Body of pancreas (tissue), 4 donors: ENCODE measurements around the gene LSP1. TPM values are rescaled to one million over a fixed set of nuclear protein-coding genes. Genes with fewer than 3 reads are reported as not detected.
A peak's percentile ranks its signal among the peaks of the same experiment; 100 is the strongest.

Source experiments
- ATAC-seq: fragments of 150-250 bp; one replicate; pipeline ENCODE4 v1.9.1; 2016
- DNase-seq, 4 donors: peaks; one replicate each; pipeline ENCODE4 v3.0.0-alpha.2; 2019
- H3K27ac ChIP-seq, 4 donors: fragments of 200-600 bp; sonication (generic); 1 replicate in 3 of 4; 2 replicates in 1 of 4; pipeline versions ENCODE4 v1.5.1 to v1.6.1; 2016 to 2019; ENCODE audit warnings: mild to moderate bottlenecking in 1 of 4, mixed read lengths in 1 of 4, moderate library complexity in 1 of 4
- H3K27me3 ChIP-seq, 2 donors: fragments of 200-600 bp; sonication (generic); one replicate each; pipeline ENCODE4 v1.6.0; 2016; ENCODE audit warnings: mild to moderate bottlenecking in 1 of 2
- H3K36me3 ChIP-seq, 2 donors: fragments of 200-600 bp; sonication (generic); replicated peaks in 1 of 2; 2 replicates each; pipeline ENCODE4 v1.5.1; 2016; ENCODE audit warnings: low read depth in 2 of 2; ENCODE audit not compliant: insufficient read depth in 1 of 2
- H3K4me1 ChIP-seq: fragments of 200-600 bp; sonication (generic); one replicate; pipeline ENCODE4 v1.6.0; 2016
- H3K4me3 ChIP-seq, 2 donors: fragments of 200-600 bp; sonication (generic); 1 replicate in 1 of 2; 2 replicates in 1 of 2; pipeline ENCODE4 v1.5.1; 2016 to 2019
- H3K9me3 ChIP-seq, 3 donors: fragments of 200-600 bp; sonication (generic); 1 replicate in 2 of 3; 2 replicates in 1 of 3; pipeline ENCODE4 v1.5.1; 2016
- POLR2A ChIP-seq, 3 donors: fragments of 450-650 bp; IDR thresholded peaks; one replicate each; pipeline ENCODE4 v1.6.1; 2016; ENCODE audit warnings: antibody characterized with exemption in 3 of 3, mild to moderate bottlenecking in 2 of 3
- WGBS, 2 donors: methylation state at CpG; one replicate each; pipeline ENCODE4 v1.1.5; 2017; 5-methylcytosine and 5-hydroxymethylcytosine counted together
- intact Hi-C: fragments of 100-400 bp; cut with DNase I; formaldehyde crosslinking; loops from one replicate; pipeline ENCODE4 v1.15.1; 2023
- total RNA-seq, 2 donors: library from RNA; depleted of rRNA; stranded (reverse); fragments of >200 nt; gene quantifications; one replicate each; pipeline ENCODE4 v1.1.0, GENCODE V29; 2016
- TF ChIP-seq, protein P1 (sequence below), 7 experiments: fragments of 450-650 bp in 4 of 7; fragments of 200-600 bp in 3 of 7; sonication (generic) in 3 of 7; IDR thresholded peaks; one replicate each; pipeline ENCODE4 v1.5.1; 2016 to 2019; ENCODE audit warnings: antibody characterized with exemption in 7 of 7

Gene LSP1
- total RNA-seq, 2 donors from 2014 or later, result 9.9 to 11.5 TPM

DNA sequence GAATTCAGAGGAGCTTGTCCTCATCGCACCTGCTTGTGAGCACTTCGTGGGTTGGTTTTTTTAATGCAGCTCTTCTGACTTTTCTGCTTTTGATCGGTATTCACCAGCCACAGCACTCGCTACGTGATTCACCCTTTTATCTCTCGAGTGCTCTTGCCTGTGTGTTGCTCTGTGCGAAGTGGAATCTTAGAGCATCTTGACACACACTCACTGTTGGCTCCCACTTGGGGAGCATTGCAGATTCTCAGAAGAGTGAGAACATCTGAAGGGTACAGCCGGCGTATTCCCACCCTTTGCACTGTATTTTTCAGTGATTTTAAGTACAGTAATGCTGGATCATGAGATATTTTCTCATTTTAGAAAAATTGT is 77.6 kb downstream of the LSP1 start:
- H3K9me3 ChIP-seq, result no peaks in the 10 kb centered on the region
- H3K36me3 ChIP-seq, result no peaks in the 10 kb centered on the region
- no peak for ATAC-seq
- H3K4me1 ChIP-seq, result no peaks in the 10 kb centered on the region
- TF ChIP-seq POLR2A (IDR thresholded peaks at IDR 0.05), result no peak
- TF ChIP-seq, protein P1, sequence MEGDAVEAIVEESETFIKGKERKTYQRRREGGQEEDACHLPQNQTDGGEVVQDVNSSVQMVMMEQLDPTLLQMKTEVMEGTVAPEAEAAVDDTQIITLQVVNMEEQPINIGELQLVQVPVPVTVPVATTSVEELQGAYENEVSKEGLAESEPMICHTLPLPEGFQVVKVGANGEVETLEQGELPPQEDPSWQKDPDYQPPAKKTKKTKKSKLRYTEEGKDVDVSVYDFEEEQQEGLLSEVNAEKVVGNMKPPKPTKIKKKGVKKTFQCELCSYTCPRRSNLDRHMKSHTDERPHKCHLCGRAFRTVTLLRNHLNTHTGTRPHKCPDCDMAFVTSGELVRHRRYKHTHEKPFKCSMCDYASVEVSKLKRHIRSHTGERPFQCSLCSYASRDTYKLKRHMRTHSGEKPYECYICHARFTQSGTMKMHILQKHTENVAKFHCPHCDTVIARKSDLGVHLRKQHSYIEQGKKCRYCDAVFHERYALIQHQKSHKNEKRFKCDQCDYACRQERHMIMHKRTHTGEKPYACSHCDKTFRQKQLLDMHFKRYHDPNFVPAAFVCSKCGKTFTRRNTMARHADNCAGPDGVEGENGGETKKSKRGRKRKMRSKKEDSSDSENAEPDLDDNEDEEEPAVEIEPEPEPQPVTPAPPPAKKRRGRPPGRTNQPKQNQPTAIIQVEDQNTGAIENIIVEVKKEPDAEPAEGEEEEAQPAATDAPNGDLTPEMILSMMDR (IDR thresholded peaks at IDR 0.05), result no peak
- H3K27me3 ChIP-seq, result no peaks in the 10 kb centered on the region
- WGBS, 2 donors, result 80% methylated on average over 9 of the region's 9 CpGs
- H3K4me3 ChIP-seq, result no peak overlapping the region
- intact Hi-C loops, result no loop called here
- peak in 1 of 4 donors; percentile 7 for DNase-seq
- H3K27ac ChIP-seq, result no peak overlapping the region

DNA sequence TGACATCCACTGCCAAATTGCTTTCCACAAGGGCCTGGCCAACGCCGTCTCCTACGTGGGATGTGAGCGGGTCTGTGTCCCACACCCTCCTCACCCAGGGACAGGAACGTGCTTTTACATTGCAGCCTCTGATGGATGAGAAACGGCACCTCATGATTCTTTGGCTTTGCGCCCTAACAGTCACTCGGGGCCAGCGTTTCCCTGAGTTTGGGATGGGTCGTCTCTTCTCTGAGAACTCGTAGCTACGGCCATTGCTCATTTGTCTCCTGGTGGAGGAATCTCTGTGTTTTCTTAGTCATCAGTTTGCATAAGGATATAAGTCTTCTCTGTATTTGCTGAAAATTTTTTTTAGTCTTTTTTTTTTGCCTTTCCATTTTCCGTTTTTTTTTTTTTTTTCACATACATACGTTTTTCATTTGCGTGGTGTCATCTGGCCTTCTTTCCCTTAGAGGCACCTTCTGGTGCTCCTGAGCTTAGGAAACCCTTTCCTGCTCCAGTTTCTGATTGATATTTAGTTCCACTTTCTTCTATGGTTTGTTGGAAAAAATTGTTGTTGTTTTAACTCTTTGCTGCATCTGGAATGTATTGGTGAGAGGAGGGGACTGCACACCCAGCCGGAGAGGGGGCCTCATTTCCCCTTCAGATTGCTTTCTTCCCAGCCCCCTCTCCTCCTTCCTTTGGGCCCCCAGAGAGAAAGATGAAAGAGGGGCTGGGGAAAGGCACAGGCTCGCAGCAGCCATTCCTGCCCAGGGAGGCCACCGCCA is 78.6 kb downstream of the LSP1 start:
- DNase-seq (peak in 2 of 4 donors; percentile 17 to 23), ATAC-seq (no peak)
- TF ChIP-seq, protein P1 (IDR thresholded peaks at IDR 0.05), result no peak
- TF ChIP-seq POLR2A (IDR thresholded peaks at IDR 0.05), result no peak
- H3K27ac ChIP-seq, result no peak overlapping the region
- WGBS, 2 donors, result 45 to 56% methylated on average over 18 of the region's 18 CpGs
- H3K9me3 ChIP-seq, result no peaks in the 10 kb centered on the region
- no peaks in the 10 kb centered on the region for H3K36me3 ChIP-seq
- H3K27me3 ChIP-seq, result no peaks in the 10 kb centered on the region
- no peaks in the 10 kb centered on the region for H3K4me1 ChIP-seq
- intact Hi-C loops, result no loop called here
- no peak overlapping the region for H3K4me3 ChIP-seq

DNA sequence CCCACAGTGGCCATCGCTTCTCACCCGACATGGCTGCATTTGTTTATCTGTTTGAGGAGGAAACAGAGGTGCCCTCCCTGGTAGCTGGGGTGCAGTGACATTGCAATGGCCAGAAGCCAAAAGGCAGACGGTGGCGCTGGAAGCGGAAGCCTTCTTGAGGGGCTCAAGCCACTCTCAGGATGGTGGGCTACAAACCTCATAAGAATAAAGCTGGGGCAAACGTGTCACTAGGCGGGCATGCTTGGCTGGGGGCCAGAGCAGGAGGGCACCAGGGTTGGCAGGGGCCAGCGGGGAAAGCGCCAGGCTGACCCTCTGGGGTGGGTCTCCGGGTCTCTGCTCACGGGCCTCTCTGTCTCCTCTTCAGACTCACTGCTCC is 79.2 kb downstream of the LSP1 start:
- WGBS, 2 donors, result 75 to 82% methylated on average over 10 to 11 of the region's 11 CpGs
- Histone ChIP-seq H3K36me3 (no peaks in the 10 kb centered on the region), H3K27me3 (no peaks in the 10 kb centered on the region), H3K4me1 (no peaks in the 10 kb centered on the region), H3K4me3 (no peak overlapping the region), H3K9me3 (no peaks in the 10 kb centered on the region), H3K27ac (no peak overlapping the region)
- TF ChIP-seq, protein P1 (IDR thresholded peaks at IDR 0.05), result no peak
- TF ChIP-seq POLR2A (IDR thresholded peaks at IDR 0.05), result no peak
- DNase-seq (peak in 1 of 4 donors; percentile 10), ATAC-seq (no peak)
- intact Hi-C loops, result no loop called here

DNA sequence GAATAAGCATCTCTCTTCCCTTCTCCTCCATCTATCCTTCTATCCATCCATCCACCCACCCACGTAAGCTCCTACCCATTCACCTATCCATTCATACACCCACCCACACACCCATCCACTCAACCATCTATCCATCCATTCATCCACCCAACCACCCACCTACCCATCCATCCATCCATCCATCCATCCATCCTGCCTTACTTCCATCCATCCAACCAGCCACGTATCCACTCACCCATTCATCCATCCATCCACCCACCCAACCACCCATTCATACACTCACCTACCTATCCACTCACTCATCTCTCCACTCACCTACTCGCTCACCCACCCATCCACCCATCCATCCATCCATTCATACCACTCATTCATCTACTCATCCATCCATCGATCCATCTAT is 79.8 kb downstream of the LSP1 start:
- WGBS, 2 donors, result 93 to 94% methylated on average over 4 of the region's 4 CpGs
- Histone ChIP-seq H3K4me1 (no peaks in the 10 kb centered on the region), H3K27ac (no peak overlapping the region), H3K9me3 (no peaks in the 10 kb centered on the region), H3K36me3 (no peaks in the 10 kb centered on the region), H3K4me3 (no peak overlapping the region), H3K27me3 (no peaks in the 10 kb centered on the region)
- TF ChIP-seq POLR2A (IDR thresholded peaks at IDR 0.05), result no peak
- TF ChIP-seq, protein P1 (IDR thresholded peaks at IDR 0.05), result no peak
- intact Hi-C loops, result no loop called here
- DNase-seq (no peak), ATAC-seq (no peak)
